ENCODE results near the gene NPR3.

GRCh38 chr5:32754284-32754683, 43.2 kb downstream of the NPR3 start:
- no peak for TF ChIP-seq CTCF (IDR thresholded peaks at IDR 0.05)
- TF ChIP-seq POLR2A (IDR thresholded peaks at IDR 0.05): no peak
